ENCODE results near the gene RAF1.
A peak's percentile ranks its signal among the peaks of the same experiment; 100 is the strongest.
"Not testable (repeated sequence)": the region's sequence is repeated elsewhere in the genome, so short reads cannot be mapped to it uniquely, and the experiment has no call there.

RAF1 gene

DNA sequence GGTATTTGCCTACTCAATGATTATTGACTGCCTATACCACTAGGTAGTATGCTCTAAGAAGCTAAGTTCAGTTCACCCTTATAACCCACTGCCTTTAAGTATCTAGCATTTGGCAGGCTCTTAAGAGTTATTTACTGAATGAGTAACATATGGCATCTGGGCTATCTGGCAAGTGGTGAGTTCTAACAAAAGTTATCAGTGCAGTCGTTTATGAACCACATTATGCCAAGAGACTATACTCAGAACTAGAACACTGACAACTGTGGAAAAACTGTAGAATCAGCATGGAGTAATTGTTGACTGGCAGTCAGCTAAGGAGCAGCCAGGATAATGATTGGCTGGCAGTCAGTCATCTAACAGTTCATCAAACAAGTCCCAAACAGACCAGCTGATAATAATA lies 25.8 kb downstream of the RAF1 start:
- DNase-seq (ENCODE audit: low spot score): no peak

GRCh38 chr3:12633108-12633507 lies 30.8 kb downstream of the RAF1 start:
- DNase-seq (ENCODE audit: low spot score): no peak

- DNase-seq (ENCODE audit: low spot score): no peak
These were observed 31.4 kb downstream of the RAF1 start for GRCh38 chr3:12632523-12632922.

- DNase-seq (ENCODE audit: low spot score): not testable (repeated sequence)
These were observed 33.1 kb downstream of the RAF1 start for GRCh38 chr3:12630843-12631242.

GRCh38 chr3:12630292-12630691 lies 33.6 kb downstream of the RAF1 start:
- no peak for DNase-seq (ENCODE audit: low spot score)

DNA sequence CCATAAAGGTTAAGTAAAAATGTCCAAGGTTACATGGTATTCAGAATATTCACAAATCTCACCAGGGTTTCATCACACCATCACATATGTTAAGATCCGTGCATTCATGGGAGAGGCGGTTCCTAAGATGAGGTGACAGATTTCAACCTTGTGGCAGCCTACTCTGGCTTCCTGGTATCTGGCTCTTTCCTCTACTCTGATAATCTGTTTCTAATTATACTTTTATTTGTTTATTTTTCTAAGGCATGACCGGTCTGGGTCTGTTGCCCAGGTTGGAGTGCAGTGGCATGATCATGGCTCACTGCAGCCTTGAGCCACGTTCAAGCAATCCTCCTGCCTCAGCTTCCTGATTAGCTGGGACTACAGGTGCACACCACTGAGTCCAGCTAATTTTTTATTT lies 34.4 kb downstream of the RAF1 start:
- no peak for DNase-seq (ENCODE audit: low spot score)

GRCh38 chr3:12628813-12629212 lies 35.1 kb downstream of the RAF1 start:
- no peak for DNase-seq (ENCODE audit: low spot score)

DNA sequence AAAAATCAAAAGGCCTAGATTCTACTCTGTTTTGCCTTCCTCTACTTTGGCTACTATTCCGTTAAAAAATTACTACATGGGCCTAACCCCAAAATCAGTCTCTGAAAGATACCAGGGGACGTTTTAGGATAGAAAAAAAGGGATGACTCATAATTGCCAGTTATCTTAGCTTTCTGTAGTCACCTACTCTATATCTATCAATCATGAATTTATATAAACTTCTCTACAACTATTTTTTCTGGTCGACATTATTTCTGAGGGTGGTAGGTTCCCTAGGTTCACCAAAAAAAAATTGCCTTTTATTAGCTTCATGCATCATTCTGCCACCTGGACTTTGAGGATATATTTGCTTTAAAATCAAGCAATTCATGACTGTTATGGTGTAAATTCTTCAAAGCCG lies 36.5 kb downstream of the RAF1 start:
- no peak for DNase-seq (ENCODE audit: low spot score)

GRCh38 chr3:12624964-12625363 lies 39.0 kb downstream of the RAF1 start:
- DNase-seq (ENCODE audit: low spot score): not testable (repeated sequence)

GRCh38 chr3:12624056-12624455 lies 39.9 kb downstream of the RAF1 start:
- no peak for DNase-seq (ENCODE audit: low spot score)

GRCh38 chr3:12622335-12622734 lies 41.6 kb downstream of the RAF1 start:
- DNase-seq (ENCODE audit: low spot score): no peak

DNA sequence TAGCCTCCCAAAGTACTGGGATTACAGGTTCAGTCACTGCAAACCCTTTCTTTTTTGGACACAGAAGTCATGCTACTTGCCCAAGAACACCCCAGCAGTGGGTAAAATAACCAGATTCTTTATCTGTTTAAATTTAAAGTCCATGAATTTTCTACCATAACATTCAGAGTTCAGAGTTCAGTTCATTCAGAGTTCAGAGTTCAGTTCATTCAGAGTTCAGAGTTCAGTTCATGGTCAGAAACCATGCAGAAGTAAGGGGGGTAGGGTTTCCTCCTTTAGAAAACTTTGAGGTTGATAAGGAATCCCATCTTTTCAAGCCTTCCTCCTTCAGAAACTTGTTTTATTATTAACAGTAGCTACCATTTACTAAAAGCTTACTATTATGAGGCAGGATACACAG lies 43.2 kb downstream of the RAF1 start:
- no peak for DNase-seq (ENCODE audit: low spot score)

GRCh38 chr3:12620305-12620704 lies 43.6 kb downstream of the RAF1 start:
- DNase-seq (ENCODE audit: low spot score): no peak

DNA sequence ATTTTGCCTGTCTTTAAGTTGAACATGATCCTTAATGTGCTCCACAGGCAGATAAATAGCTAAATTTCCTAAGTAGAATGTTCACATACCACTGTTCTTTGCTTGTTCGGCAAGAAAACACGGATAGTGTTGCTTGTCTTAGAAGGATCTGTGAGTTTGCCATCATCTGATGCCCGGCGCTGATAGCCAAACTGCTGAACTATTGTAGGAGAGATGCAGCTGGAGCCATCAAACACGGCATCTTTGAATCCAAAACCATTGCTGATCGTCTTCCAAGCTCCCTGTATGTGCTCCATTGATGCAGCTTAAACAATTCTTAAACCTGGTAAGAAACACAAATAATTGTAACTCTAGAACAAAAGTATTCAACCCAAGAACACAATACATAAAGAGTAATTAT lies 45.5 kb downstream of the RAF1 start:
- no peak for DNase-seq (ENCODE audit: low spot score)

GRCh38 chr3:12615266-12615665 lies 48.7 kb downstream of the RAF1 start:
- DNase-seq (ENCODE audit: low spot score): no peak

DNA sequence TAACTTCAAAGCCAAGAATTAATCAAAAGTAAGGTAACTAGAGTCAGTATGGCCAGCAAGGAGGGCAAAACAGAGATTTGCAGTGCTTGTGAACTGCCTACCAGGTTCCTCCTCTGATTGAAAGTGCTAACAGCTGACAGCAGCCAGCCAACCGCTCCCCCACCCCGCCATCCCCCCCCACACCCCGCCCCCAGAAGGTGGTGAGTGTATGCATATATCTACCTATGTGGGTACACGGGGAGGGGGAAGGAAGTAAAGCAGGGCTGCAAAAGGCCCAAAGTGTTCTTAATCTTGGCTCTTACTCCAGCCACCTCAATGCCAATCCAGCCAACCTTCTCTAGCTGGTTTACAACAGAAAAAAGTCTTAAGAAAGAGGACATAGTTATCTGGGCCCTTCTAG lies 50.7 kb downstream of the RAF1 start:
- DNase-seq (ENCODE audit: low spot score): peak; percentile 7

GRCh38 chr3:12612514-12613226 lies 51.2 kb downstream of the RAF1 start:
- no peak for DNase-seq (ENCODE audit: low spot score)

- DNase-seq (ENCODE audit: low spot score): no peak
These were observed 52.8 kb downstream of the RAF1 start for GRCh38 chr3:12611117-12611516.

DNA sequence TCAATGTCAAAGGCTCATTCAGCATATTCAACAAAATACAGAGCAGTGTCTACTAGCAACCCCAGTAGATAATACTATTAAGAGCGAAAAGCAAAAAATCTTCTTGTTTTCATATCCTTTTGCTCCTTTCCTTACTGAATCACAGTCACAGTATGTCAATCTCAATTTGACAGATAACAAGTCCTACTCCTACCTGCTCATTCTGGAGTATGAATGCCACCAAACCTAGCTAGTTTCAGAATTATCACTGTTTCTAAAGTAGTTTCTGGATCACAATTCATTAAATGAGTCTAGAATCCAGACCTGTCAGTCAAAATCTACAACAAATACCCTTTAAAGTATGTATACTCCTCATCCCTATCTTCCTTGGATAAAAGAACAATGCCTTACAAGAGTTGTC lies 55.5 kb downstream of the RAF1 start:
- no peak for DNase-seq (ENCODE audit: low spot score)

- DNase-seq (ENCODE audit: low spot score): no peak
These were observed 59.9 kb downstream of the RAF1 start for GRCh38 chr3:12603969-12604368.

DNA sequence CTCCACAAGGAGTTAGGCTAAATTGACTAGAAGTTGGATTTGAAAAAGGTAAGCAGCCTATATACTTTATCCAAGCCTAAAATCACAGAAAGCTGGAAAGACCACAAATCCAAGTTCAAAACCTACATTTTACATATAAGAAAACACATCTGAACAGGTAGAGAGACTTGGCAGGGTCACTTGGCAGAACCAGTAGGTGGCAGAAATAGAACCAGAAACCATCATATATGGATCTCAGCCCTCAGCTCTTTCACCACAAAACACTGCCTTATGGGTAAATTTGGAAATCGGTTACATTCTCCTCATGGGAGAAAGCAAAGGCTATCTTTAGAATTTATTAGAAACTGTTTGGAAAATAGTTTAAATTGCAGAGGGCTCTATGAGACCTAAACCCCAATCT lies 62.8 kb downstream of the RAF1 start:
- no peak for DNase-seq (ENCODE audit: low spot score)

DNA sequence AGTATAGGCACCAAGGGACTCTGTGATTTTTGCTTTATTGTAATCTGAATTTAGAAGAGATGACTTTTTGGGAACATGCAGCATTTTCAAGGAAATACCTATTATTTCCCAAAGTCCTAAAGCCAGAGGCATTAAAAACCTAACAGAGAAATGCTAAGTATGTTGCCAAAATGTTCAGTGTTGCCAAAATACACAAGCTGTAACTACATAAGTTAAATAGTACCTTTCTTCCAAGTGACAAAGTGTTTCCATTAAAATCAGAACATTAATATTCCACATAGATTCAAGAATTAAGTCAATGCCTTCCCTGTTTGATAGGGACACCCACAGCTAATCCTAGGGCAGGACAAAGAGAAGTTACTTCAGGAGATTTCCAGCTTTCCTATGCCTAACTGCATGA lies 65.0 kb downstream of the RAF1 start:
- DNase-seq (ENCODE audit: low spot score): no peak

DNA sequence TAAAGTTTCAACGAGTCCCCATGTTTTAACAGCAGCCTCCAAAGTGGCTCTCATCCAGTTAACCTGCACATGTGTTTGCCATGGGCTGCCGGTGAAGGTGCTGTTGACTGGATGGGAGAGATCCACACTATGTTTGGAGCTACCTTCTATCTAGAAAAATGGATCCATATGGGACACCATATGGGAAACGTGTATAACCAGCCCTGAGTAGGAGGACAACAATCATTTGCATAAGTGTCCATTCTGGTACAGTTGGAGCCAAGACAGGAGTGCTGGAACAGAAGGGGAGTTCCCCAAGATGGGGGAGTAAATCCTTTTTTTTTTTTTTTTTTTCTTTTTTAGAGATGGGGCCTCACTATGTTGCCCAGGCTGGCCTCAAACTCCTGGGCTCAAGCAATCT lies 70.4 kb downstream of the RAF1 start:
- no peak for DNase-seq (ENCODE audit: low spot score)

DNA sequence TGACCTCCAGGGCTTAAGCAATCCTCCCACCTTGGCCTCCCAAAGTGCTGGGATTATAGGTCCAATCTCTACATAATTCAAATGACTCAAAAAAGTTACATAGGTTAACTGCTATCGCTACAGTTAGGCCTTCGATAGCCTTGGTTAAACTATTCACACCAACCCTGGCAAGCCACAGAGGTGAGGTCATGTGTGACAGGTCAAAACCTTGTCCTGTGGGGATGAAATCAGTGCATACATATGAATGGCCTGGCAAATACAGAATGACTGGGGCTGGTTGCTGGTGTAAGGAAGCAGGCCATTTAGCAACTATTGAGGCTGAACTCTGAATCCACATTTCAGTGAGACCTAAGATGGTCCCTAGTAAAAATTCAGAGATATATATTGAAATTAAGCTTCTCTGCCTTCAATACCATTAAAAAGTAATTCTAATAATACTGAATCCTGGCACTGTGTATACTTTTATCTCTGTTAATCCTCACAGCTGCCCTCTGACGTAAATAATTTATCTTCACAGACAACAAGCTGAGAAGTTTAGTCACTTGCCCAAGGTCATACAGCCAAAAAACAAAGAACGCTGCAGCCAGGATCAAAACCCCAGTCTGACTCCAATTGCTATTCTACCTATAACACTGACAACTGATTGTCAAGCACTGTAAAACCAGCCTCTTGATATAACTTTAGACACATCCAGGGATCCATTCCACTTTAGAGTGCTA lies 71.8 kb downstream of the RAF1 start:
- DNase-seq (ENCODE audit: low spot score): no peak

Measured in CD4-positive, alpha-beta T cell treated with Interleukin-6 at 100 ng/mL for 8 hours (primary cell).